GM18861 (cell line): ENCODE measurements around the gene ROPN1L.
"Not testable (repeated sequence)": the region's sequence is repeated elsewhere in the genome, so short reads cannot be mapped to it uniquely, and the experiment has no call there.

ENCODE experiments used
- ATAC-seq: cut with Tn5 transposase; IDR thresholded peaks from one replicate; pipeline ENCODE4 v1.9.1; 2021; ENCODE audit not compliant: unreplicated experiment

ROPN1L gene

GRCh38 chr5:10441083-10441991, at the start of gene ROPN1L:
TSS of gene ROPN1L (plus strand) at chr5:10441879. CDS start at chr5:10442168, 289 bp downstream.
- ATAC-seq: peak; percentile 94

DNA sequence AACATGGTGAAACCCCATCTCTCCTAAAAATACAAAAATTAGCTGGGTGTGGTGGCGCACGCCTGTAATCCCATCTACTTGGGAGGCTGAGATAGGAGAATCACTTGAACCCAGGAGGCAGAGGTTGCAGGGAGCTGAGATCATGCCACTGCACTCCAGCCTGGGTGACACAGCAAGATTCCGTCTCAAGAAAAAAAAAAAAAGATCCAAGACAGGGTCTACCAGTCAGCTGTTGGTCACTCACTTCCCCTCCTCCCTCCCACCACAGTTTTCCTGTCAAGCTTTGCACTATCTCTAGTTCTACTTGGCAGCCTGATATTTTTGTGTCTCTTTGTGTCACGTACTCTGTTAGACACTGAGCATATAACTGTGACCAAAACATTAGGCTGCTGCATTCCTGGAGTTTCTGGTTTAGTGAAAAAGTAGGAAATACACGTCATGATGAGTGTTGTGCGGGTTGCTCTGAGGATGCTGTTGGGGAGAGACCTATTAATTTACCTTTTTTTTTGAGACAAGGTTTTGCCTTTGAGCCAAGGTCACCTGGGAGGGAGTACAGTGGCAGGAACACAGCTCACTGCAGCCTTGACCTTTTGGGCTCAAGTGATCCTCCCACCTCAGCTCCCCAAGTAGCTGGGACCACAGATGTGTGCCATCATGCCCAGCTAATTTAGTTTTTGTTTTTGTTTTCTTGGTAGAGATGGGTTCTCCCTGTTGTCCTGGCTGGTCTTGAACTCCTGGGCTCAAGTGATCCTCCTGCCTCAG, 48.9 kb upstream of the ROPN1L start:
- not testable (repeated sequence) for ATAC-seq

DNA sequence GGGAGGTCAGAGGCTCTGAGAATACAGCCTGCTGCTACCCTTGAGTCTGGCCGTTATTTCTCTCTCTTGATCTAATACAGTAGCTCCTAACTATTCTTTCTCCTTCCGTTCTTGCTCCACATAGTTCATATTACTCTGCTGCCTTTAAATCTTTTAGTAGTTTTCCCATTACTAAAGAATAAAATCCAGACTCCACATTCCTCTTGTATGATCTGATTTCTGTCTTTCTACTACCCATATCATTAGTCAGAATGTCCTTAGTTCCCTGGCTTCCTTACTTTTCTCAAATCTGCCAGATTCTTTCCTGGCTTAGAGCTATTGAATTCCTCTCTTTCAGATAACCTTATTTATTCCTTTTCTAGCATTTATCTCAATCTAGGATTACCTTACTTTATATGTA, 48.2 kb upstream of the ROPN1L start:
- ATAC-seq: no peak

DNA sequence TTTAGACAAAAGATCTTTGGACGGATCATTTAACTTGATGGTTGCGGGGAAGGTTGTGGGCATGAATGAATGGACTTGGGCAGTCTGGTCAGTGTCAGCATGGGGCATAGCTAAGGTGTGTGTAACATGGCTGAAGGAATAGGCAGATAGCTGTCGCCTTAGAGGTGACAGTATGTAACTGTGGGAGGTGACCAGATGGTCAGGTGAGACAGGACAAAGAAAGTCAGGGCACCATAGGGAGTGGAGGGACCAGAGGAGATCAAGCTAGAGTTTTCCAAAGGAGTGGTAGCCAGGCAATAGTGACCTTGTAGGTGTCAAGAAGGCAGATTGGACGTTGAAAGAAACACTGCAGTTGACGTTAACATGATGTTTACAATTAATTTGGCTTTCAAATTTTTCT, 45.1 kb upstream of the ROPN1L start:
- ATAC-seq: no peak

- ATAC-seq: no peak
Measured at GRCh38 chr5:10399839-10400238, 41.8 kb upstream of the ROPN1L start.

DNA sequence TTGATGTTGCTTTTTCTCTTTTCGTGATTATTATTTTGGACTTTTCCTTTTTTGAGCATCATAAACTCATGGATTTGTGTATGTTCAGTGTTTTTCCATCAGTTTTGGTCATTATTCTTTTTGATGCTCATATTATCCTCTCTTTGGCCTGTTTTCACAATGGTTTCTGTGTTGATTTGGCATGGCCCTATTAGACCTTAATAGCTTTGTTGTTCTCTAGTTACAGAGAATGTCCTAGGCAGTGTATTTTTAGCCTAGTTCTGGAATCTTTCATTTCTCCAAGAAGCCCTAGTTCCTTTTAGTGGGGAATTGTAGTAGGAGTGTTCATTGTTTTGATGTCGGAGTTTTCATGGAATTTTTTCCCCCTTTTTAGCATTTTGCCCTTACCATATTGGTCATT, 41.3 kb upstream of the ROPN1L start:
- ATAC-seq: no peak

GRCh38 chr5:10400831-10401230, 40.8 kb upstream of the ROPN1L start:
- ATAC-seq: no peak

- ATAC-seq: no peak
Measured at GRCh38 chr5:10401498-10401897, 40.2 kb upstream of the ROPN1L start.

DNA sequence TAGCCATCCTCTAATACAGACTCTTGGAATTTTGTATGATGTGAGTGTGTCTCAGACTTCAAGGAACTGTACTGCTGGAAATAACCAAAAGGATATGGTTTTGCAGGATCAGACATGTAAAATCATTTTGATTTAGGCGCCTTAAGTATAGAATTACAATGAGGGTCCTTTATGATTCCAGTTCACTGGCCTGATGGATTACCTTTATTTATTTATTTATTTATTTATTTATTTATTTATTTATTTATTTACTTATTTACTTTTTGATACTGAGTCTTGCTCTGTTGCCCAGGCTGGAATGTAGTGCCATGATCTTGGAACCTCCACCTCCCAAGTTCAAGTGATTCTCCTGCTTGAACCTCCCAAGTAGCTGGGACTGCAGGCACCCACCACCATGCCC, 37.9 kb upstream of the ROPN1L start:
- ATAC-seq: no peak

- no peak for ATAC-seq
Measured at GRCh38 chr5:10406651-10407050, 35.0 kb upstream of the ROPN1L start.

DNA sequence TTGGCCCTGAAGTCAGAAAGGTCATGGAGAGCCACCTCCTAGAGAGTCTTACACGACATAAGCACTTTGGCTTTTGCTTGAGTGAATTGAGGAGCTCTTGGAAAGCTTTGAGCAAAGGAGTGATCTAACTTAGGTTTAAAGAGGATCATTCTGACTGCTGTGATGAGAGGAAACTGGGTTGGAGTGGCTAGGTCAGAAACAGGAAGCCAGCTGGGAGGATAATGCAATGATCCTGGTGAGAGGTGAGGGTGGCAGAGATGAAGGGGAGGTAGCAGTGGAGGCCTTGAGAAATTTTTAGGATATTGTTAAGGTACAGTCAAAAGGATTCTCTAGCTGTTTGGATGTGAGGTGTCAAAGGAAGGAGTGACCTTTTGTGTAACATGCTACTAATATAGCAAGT, 32.2 kb upstream of the ROPN1L start:
- ATAC-seq: no peak

DNA sequence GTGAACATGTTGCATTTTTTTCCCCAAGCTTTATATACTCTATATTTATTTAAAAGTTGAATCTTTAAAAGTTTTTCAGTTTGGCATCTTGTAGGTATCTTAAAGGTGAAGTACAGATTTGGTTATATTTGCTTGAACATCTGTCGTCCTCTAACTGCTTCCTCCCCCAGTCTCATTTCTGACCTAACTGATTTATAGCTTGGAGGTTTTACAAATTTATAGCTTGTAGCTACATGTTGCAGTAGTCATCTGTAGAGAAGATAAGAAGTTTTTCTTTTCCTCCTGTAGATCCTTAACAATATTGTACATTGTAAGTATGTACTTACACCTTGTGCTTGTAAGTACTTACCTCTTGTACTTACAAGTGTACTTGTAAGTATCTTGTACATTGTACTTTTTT, 31.0 kb upstream of the ROPN1L start:
- no peak for ATAC-seq

DNA sequence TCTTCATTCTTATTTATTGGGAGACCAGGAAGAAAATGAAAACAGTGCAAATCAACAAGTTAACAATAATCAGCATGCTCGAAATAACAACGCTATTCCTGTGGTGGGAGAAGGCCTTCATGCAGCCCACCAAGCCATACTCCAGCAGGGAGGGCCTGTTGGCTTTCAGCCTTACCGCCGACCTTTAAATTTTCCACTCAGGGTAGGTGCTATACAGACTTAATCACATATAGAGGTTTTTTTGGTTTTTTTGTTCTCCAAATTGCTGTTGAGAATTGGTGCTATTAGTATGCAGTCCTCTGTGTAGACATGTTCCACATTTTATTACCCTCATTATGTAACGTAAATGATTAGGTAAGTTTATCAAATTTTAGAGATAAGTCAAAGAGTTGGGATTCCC, 30.3 kb upstream of the ROPN1L start:
- ATAC-seq: no peak

DNA sequence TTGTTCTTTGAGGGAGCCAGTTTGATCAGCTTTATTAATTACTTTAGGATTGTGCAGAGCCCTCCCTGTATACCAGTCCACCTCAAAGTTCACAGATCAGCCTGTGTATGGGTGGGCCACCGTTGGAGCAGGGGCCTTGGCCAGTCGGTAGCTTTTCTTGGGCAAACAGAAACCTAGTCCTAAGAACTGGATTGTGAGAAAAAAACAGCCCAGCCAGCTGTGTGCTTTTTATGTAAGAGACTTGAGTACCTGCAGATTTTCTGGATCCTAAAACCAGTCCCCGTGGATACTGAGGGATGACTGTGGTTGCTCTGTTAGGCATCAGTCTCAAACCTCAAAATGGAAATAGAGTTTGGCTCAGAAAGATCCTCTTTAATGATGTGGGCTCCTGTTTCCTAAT, 24.8 kb upstream of the ROPN1L start:
- ATAC-seq: no peak

DNA sequence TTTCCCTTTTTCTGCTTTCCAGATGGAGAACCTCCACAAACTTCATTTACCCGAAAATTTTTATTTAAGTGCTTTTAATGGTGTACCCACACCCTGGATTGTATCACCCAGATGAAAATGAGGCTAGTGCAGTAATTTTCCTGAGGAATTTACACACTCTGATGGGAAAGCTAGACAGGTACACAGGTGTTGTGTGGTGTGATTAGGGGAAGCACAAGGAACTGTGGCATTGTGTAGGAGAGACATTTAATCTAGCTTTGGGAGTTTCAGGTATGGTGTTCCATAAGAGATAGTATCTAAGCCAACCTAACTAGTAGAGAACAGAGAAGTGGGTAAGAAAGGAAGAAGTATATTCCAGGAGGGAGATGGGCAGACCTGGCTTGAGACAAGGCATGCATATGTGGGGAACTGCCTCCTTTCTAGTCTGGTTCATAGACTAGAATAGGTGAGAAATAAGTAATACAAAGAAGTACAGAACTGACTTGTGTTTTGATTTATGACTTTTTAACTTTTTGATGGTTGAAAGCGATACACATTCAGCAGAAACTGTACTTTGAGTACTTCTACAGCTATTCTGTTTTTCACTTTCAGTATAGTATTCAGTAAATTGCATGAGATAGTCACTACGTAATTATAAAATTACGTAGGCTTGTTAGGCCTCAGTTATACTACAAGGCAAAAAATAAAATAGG, 22.9 kb upstream of the ROPN1L start:
- ATAC-seq: no peak

- no peak for ATAC-seq
Measured at GRCh38 chr5:10420468-10420867, 21.2 kb upstream of the ROPN1L start.

GRCh38 chr5:10420932-10421331, 20.7 kb upstream of the ROPN1L start:
- ATAC-seq: no peak

DNA sequence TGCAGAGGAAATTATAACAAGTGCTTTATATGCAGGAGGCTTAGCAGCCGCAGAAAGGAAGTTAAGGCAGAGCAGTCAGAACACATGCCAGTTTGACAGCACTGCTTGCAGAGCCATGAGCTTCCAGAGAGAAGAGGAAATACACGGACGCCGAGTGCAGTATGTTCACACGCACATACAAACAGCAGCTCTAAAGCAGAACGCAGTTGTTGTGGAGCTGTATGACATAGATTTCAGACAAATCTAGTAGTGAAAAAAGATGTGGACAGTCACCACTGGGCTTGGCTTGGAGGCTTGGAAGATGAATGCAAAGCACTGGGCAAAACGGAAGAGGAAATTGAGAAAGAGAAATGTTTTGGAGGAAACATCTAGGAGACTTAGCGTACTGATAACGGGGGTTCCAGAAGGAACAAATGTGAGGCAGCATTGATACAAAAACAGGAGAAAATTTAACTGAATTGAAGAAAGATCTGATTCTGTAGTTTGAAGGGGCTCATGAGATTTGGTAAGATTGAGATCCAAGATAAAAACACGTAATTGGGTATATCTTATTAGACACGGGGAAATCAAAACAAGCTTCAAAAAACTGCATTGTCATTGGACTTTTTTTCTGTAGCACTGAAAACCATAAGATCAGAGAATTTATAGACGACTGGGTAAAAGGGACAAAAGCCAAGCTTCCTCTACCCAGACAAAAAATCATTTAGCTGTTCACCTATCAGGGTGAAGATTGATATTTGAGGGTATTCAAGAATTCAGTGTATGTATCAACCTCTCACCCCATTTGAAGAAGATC, 19.6 kb upstream of the ROPN1L start:
- ATAC-seq: no peak

DNA sequence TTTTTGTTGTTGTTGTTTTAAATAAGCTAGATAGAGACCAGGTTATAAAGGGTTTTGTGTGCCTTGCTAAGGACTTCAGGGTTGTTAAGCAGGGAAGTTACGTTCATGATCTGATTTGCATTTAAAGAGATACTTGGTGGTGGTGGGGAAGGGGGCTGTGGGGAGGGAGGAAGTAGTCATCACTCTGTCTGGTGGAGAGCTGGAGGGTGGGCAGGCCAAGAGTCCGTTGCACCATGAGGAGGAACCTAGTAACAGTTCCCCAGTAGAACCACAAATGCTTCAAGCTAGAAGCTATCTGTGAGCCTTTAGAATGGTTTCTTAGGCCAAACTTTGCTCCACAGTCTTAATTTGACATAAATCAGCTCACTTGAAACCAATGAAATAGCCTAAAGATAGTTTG, 18.7 kb upstream of the ROPN1L start:
- no peak for ATAC-seq

DNA sequence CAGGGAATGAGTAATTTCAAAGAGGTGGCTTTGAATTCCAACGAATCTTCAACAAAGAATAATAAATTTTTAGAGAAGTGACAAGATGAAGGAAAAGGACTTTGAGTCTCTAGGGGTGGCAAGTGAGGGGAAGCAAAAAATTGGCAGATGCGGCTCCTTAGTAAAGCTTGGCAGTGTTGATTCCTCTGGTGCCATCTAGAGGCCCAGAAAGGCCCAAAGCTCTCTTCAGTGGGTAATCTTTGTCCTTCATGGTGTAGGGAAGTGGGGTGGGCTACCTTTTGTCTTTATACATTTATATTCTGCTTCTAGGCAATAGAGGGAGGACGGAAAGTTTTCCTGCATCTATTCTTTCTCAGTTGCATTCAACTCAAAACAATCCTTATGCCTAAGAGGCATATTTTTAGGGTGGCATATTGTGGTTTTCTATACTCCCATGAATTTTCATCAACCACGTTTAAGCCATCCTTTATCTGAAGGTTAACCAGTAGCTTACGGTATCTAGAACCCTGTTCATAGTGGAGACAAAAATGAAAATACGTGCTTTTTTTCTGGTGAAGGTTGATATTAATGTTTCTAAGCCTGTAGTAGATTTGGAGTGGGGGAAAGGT, 17.5 kb upstream of the ROPN1L start:
- ATAC-seq: peak; percentile 45
